Mucosa of descending colon (tissue), 3 donors: ENCODE data around the gene SHROOM1. TPM values are rescaled to one million over a fixed set of nuclear protein-coding genes. Genes with fewer than 3 reads are reported as not detected.

ENCODE experiments used
- ATAC-seq: fragments of 200-7000 bp; cut with Tn5 transposase; one replicate; pipeline ENCODE4 v1.9.1; 2020; ENCODE audit warnings: mild to moderate bottlenecking, moderate library complexity
- DNase-seq, 3 donors: peaks; one replicate each; pipeline ENCODE4 v3.0.0-alpha.2; 2020
- H3K36me3 ChIP-seq: fragments of 200-600 bp; one replicate; pipeline ENCODE4 v1.8.0; 2021; ENCODE audit warnings: low read depth, mild to moderate bottlenecking
- H3K4me1 ChIP-seq: fragments of 200-600 bp; one replicate; pipeline ENCODE4 v1.8.0; 2021; ENCODE audit warnings: low read depth, mild to moderate bottlenecking
- H3K4me3 ChIP-seq: fragments of 200-600 bp; one replicate; pipeline ENCODE4 v1.8.0; 2021; ENCODE audit warnings: mild to moderate bottlenecking
- H3K9me3 ChIP-seq: fragments of 200-600 bp; one replicate; pipeline ENCODE4 v1.8.0; 2021; ENCODE audit warnings: mild to moderate bottlenecking
- CTCF ChIP-seq: fragments of 200-600 bp; IDR thresholded peaks from one replicate; pipeline ENCODE4 v1.8.0; 2022; ENCODE audit warnings: antibody characterized with exemption, mild to moderate bottlenecking
- intact Hi-C, 2 donors: fragments of 100-400 bp; cut with DNase I in 1 of 2; cut with micrococcal nuclease in 1 of 2; formaldehyde crosslinking; loops; one replicate each; pipeline versions ENCODE4 v1.11.0 to v1.11.1; 2022; cut with DNase I, micrococcal nuclease
- total RNA-seq, 3 donors: library from RNA; stranded (reverse); fragmentation: NEBNext Ultra II Directional in 2 of 3; extraction: Animal tissue kit (Norgen Biotek cat#: 25700) in 2 of 3; gene quantifications; one replicate each; pipeline versions ENCODE4 v1.2.1 to v1.2.4, GENCODE V29; 2021 to 2023
- donor health status: DM: no; HTN: no; CAD: no; lungs with moderate emphysema.
- donor health status: DM: no; HTN: no; CAD: no.
- donor health status: DM: no; HTN: yes; CAD: no.

SHROOM1 gene
- total RNA-seq, 3 donors from 2014 or later, result 37.3 to 93.5 (median 63.0) TPM

GRCh38 chr5:132849347-132849746 is 18.9 kb upstream of the SHROOM1 start:
- intact Hi-C loops, result no loop called here
- Histone ChIP-seq H3K9me3 (no peaks in the 10 kb centered on the region), H3K36me3 (no peaks in the 10 kb centered on the region), H3K4me3 (no peak overlapping the region), H3K4me1 (no peaks in the 10 kb centered on the region)
- no peak for ATAC-seq
- TF ChIP-seq CTCF, result no peak
- no peak for DNase-seq

GRCh38 chr5:132848270-132848669 is 17.8 kb upstream of the SHROOM1 start:
- Histone ChIP-seq H3K4me1 (no peaks in the 10 kb centered on the region), H3K36me3 (no peaks in the 10 kb centered on the region), H3K9me3 (no peaks in the 10 kb centered on the region), H3K4me3 (no peak overlapping the region)
- intact Hi-C loops, result no loop called here
- no peak for TF ChIP-seq CTCF
- no peak for DNase-seq
- ATAC-seq, result no peak

- TF ChIP-seq CTCF, result no peak
- no peak for ATAC-seq
Measured at GRCh38 chr5:132841305-132841704, 10.9 kb upstream of the SHROOM1 start.

GRCh38 chr5:132840896-132841295 is 10.4 kb upstream of the SHROOM1 start:
- Histone ChIP-seq H3K4me3 (no peak overlapping the region), H3K4me1 (peaks cover 44% of the 10 kb centered on the region), H3K9me3 (no peaks in the 10 kb centered on the region), H3K36me3 (no peaks in the 10 kb centered on the region)
- DNase-seq (no peak), ATAC-seq (no peak)
- intact Hi-C loops, result no loop called here
- no peak for TF ChIP-seq CTCF

More at GRCh38 chr5:132841305-132841704, 10.9 kb upstream of the SHROOM1 start:
- Histone ChIP-seq H3K4me1 (peaks cover 41% of the 10 kb centered on the region), H3K9me3 (no peaks in the 10 kb centered on the region), H3K36me3 (no peaks in the 10 kb centered on the region), H3K4me3 (no peak overlapping the region)
- no peak for DNase-seq
- intact Hi-C loops, result no loop called here

GRCh38 chr5:132840313-132840712 is 9.9 kb upstream of the SHROOM1 start:
- DNase-seq, result no peak
- intact Hi-C loops, result no loop called here
- peaks cover 44% of the 10 kb centered on the region for H3K4me1 ChIP-seq

More at GRCh38 chr5:132840313-132840712, 9.9 kb upstream of the SHROOM1 start:
- Histone ChIP-seq H3K4me3 (no peak overlapping the region), H3K36me3 (no peaks in the 10 kb centered on the region), H3K9me3 (no peaks in the 10 kb centered on the region)
- no peak for TF ChIP-seq CTCF
- ATAC-seq, result no peak
